HepG2 (cell line): Measurements from ENCODE around the gene MTA2. TPM values are rescaled to one million over a fixed set of nuclear protein-coding genes. Genes with fewer than 3 reads are reported as not detected.
A peak's percentile ranks its signal among the peaks of the same experiment; 100 is the strongest.

Source experiments
- ATF4 ChIP-seq, 2 experiments: fragments of 450-650 bp in 1 of 2; sonication (generic) in 1 of 2; formaldehyde crosslinking; IDR thresholded peaks; 2 replicates each; pipeline versions ENCODE4 v1.5.0 to v1.8.0; 2020 to 2022; ENCODE audit warnings: mild to moderate bottlenecking in 1 of 2, missing genetic modification reagents in 1 of 2
- FOXA3 ChIP-seq: IDR thresholded peaks from 2 replicates; pipeline ENCODE4 v1.6.1; 2016; ENCODE audit warnings: missing genetic modification reagents, missing compliant biosample characterization
- HDAC6 ChIP-seq: fragments of 200-600 bp; sonication (generic); IDR thresholded peaks from 2 replicates; pipeline ENCODE4 v1.7.0; 2017; ENCODE audit warnings: mild to moderate bottlenecking, antibody characterized with exemption, low read length, low read depth
- HOXA3 ChIP-seq: sonication (generic); formaldehyde crosslinking; IDR thresholded peaks from 2 replicates; pipeline ENCODE4 v1.5.0; 2020; ENCODE audit warnings: missing genetic modification reagents
- KAT7 ChIP-seq: IDR thresholded peaks from 2 replicates; pipeline ENCODE4 v1.6.1; 2018; ENCODE audit warnings: borderline replicate concordance, missing compliant biosample characterization
- KDM4B ChIP-seq: sonication (generic); formaldehyde crosslinking; IDR thresholded peaks from 2 replicates; pipeline ENCODE4 v1.4.0; 2020; ENCODE audit warnings: missing genetic modification reagents
- RFX5 ChIP-seq: IDR thresholded peaks from 2 replicates; pipeline ENCODE4 v1.6.1; 2011; ENCODE audit warnings: low read depth, low read length, improper control_type of control experiment
- SMYD3 ChIP-seq: sonication (generic); formaldehyde crosslinking; IDR thresholded peaks from 2 replicates; pipeline ENCODE4 v1.8.1; 2023; ENCODE audit warnings: mild to moderate bottlenecking, missing genetic modification reagents
- SOX13 ChIP-seq, 3 experiments: fragments of 450-650 bp in 1 of 3; sonication (generic) in 1 of 3; formaldehyde crosslinking in 1 of 3; IDR thresholded peaks in 2 of 3; conservative IDR thresholded peaks in 1 of 3; 2 replicates each; pipeline versions ENCODE4 v1.5.0 to v1.6.1; 2016 to 2020; ENCODE audit warnings: antibody characterized with exemption in 1 of 3, mild to moderate bottlenecking in 1 of 3, missing compliant biosample characterization in 1 of 3, missing genetic modification reagents in 1 of 3, moderate library complexity in 1 of 3
- STAG1 ChIP-seq: sonication (generic); formaldehyde crosslinking; IDR thresholded peaks from 2 replicates; pipeline ENCODE4 v1.4.0; 2020; ENCODE audit warnings: missing genetic modification reagents
- ZNF121 ChIP-seq: sonication (generic); formaldehyde crosslinking; IDR thresholded peaks from 2 replicates; pipeline ENCODE4 v1.5.0; 2020; ENCODE audit warnings: mild to moderate bottlenecking, missing genetic modification reagents
- ZNF160 ChIP-seq: sonication (generic); formaldehyde crosslinking; IDR thresholded peaks from 2 replicates; pipeline ENCODE4 v1.8.0; 2022; ENCODE audit warnings: mild to moderate bottlenecking, inconsistent platforms, missing genetic modification reagents
- ZNF350 ChIP-seq: sonication (generic); formaldehyde crosslinking; IDR thresholded peaks from 2 replicates; pipeline ENCODE4 v1.4.0; 2020; ENCODE audit warnings: mild to moderate bottlenecking, low read depth, missing genetic modification reagents, borderline replicate concordance
- ZNF484 ChIP-seq: sonication (generic); formaldehyde crosslinking; IDR thresholded peaks from 2 replicates; pipeline ENCODE4 v1.5.1; 2020; ENCODE audit warnings: mild to moderate bottlenecking, low read depth, missing genetic modification reagents, borderline replicate concordance
- ZNF589 ChIP-seq: sonication (generic); formaldehyde crosslinking; conservative IDR thresholded peaks from 2 replicates; pipeline ENCODE4 v1.8.0; 2022; ENCODE audit warnings: mild to moderate bottlenecking, moderate library complexity, missing genetic modification reagents
- ZNF710 ChIP-seq: sonication (generic); formaldehyde crosslinking; IDR thresholded peaks from 2 replicates; pipeline ENCODE4 v1.5.0; 2020; ENCODE audit warnings: mild to moderate bottlenecking, missing genetic modification reagents, borderline replicate concordance
- ZSCAN5A ChIP-seq: sonication (generic); formaldehyde crosslinking; IDR thresholded peaks from 2 replicates; pipeline ENCODE4 v1.8.0; 2022; ENCODE audit warnings: mild to moderate bottlenecking, missing genetic modification reagents, borderline replicate concordance
- polyA plus RNA-seq, 8 experiments: library from polyadenylated mRNA; depleted of rRNA in 3 of 8; stranded (reverse) in 7 of 8; unstranded in 1 of 8; fragments of >200 nt; fragmentation: Illumina TruSeq in 4 of 8; extraction: Trizol in 4 of 8; gene quantifications; 2 replicates each; pipeline versions ENCODE4 v1.2.1 to v1.2.3, GENCODE V29; 2011 to 2016; ENCODE audit warnings: low read depth in 4 of 8, missing spikeins in 1 of 8, mixed read lengths in 1 of 8; ENCODE audit not compliant: insufficient read depth in 1 of 8
- total RNA-seq, 5 experiments: library from RNA; depleted of rRNA; stranded (reverse); fragments of >200 nt; fragmentation: Illumina TruSeq; extraction: Trizol; gene quantifications; 2 replicates each; pipeline ENCODE4 v1.2.3, GENCODE V29; 2016; ENCODE audit warnings: low read depth in 1 of 5
- TF ChIP-seq, protein P1 (sequence below): sonication (generic); formaldehyde crosslinking; IDR thresholded peaks from 2 replicates; pipeline ENCODE4 v1.4.0; 2020; ENCODE audit warnings: missing genetic modification reagents, borderline replicate concordance

Gene MTA2
- total and polyA plus RNA-seq, 2 of the 13 experiments (the other 11 are each of a cell fraction or from before 2014, with no cell fraction given) = 14.0 to 70.0 TPM

DNA sequence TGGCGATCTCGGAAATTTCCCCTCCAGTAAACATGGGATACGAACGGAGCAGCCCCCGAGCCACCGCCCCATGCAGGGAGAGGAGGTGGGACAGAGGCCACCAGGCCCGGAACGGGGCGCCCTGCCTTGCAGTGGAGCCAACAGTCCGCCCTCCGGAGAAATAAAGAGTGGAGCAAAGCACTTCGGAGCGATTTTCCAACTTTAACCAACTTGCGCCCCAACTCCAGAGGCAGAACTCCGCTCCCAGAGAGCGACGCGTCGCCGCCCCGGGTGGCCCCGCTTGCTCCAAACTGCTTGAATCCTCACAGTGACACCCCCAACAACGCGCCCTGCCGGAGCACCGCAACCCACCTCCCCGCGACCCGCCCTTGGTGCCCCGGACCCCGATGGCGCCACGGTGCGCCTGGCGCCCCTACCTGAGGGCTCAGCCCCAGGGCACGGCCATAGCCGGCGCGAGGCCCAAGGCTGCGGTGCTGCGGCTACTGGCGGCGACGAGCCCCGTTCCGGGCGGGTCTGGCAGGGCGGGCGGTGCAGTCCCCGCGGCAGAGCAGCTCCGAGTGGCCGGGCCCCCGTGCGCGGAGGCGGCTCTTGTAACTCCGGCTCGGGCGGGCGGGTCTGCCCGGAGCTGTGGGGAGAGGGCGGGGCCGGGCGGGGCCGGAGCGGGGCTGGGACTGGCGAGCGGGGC, 55.3 kb downstream of the MTA2 start, which contains the start of gene AHNAK (continued):
- TF ChIP-seq FOXA3 (CRISPR knock-in tag) (no peak), KAT7 (CRISPR knock-in tag) (no peak), ZSCAN5A (CRISPR knock-in tag) (no peak), HOXA3 (CRISPR knock-in tag) (peak; percentile 10; the same call in 1 of the 2 replicates), HDAC6 (no peak), ZNF121 (CRISPR knock-in tag) (0 out of 2 replicates have a peak, but pooled peaks have one; percentile 20), ATF4 (CRISPR knock-in tag; IDR thresholded peaks at IDR 0.05) (peak in 1 of 2 experiments; percentile 47; a peak in 2 of 4 replicates), KDM4B (CRISPR knock-in tag) (no peak), STAG1 (CRISPR knock-in tag) (peak; percentile 11; the same call in 1 of the 2 replicates), ZNF350 (CRISPR knock-in tag) (no peak), RFX5 (no peak), ZNF484 (CRISPR knock-in tag) (no peak), ZNF589 (CRISPR knock-in tag) (no peak), SOX13 (IDR thresholded peaks at IDR 0.05) (no peak), SOX13 (CRISPR knock-in tag; conservative IDR thresholded peaks at IDR 0.05 in 1 of 2, IDR thresholded peaks at IDR 0.05 in 1 of 2) (no peak), ZNF160 (CRISPR knock-in tag) (no peak), ZNF710 (CRISPR knock-in tag) (peak; percentile 27; the same call in 1 of the 2 replicates), SMYD3 (CRISPR knock-in tag) (no peak)
- TF ChIP-seq, protein P1, sequence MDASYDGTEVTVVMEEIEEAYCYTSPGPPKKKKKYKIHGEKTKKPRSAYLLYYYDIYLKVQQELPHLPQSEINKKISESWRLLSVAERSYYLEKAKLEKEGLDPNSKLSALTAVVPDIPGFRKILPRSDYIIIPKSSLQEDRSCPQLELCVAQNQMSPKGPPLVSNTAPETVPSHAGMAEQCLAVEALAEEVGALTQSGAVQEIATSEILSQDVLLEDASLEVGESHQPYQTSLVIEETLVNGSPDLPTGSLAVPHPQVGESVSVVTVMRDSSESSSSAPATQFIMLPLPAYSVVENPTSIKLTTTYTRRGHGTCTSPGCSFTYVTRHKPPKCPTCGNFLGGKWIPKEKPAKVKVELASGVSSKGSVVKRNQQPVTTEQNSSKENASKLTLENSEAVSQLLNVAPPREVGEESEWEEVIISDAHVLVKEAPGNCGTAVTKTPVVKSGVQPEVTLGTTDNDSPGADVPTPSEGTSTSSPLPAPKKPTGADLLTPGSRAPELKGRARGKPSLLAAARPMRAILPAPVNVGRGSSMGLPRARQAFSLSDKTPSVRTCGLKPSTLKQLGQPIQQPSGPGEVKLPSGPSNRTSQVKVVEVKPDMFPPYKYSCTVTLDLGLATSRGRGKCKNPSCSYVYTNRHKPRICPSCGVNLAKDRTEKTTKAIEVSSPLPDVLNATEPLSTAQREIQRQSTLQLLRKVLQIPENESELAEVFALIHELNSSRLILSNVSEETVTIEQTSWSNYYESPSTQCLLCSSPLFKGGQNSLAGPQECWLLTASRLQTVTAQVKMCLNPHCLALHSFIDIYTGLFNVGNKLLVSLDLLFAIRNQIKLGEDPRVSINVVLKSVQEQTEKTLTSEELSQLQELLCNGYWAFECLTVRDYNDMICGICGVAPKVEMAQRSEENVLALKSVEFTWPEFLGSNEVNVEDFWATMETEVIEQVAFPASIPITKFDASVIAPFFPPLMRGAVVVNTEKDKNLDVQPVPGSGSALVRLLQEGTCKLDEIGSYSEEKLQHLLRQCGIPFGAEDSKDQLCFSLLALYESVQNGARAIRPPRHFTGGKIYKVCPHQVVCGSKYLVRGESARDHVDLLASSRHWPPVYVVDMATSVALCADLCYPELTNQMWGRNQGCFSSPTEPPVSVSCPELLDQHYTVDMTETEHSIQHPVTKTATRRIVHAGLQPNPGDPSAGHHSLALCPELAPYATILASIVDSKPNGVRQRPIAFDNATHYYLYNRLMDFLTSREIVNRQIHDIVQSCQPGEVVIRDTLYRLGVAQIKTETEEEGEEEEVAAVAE (CRISPR knock-in tag) = no peak
